Measurements from ENCODE around the gene IFIT2. TPM values are rescaled to one million over a fixed set of nuclear protein-coding genes. Genes with fewer than 3 reads are reported as not detected.
"Not testable (repeated sequence)": the region's sequence is repeated elsewhere in the genome, so short reads cannot be mapped to it uniquely, and the experiment has no call there.

The IFIT2 gene
- total RNA-seq, 6 experiments from 2014 or later = 8.7 to 14.1 (median 13.0) TPM

- Mint-ChIP-seq H3K4me3 (no peak overlapping the region), H3K27ac (peak overlapping the region; percentile 70), H3K9me3 (no peaks in the 10 kb centered on the region), H3K36me3 (ENCODE audit: low read depth) (no peaks in the 10 kb centered on the region; the same call in 1 of the 2 replicates), H3K27me3 (ENCODE audit: insufficient read depth) (peaks cover 1% of the 10 kb centered on the region; the same call in 1 of the 2 replicates), H3K4me1 (ENCODE audit: low read depth) (peaks cover 98% of the 10 kb centered on the region)
- DNase-seq = no peak
- TF ChIP-seq, protein P1, sequence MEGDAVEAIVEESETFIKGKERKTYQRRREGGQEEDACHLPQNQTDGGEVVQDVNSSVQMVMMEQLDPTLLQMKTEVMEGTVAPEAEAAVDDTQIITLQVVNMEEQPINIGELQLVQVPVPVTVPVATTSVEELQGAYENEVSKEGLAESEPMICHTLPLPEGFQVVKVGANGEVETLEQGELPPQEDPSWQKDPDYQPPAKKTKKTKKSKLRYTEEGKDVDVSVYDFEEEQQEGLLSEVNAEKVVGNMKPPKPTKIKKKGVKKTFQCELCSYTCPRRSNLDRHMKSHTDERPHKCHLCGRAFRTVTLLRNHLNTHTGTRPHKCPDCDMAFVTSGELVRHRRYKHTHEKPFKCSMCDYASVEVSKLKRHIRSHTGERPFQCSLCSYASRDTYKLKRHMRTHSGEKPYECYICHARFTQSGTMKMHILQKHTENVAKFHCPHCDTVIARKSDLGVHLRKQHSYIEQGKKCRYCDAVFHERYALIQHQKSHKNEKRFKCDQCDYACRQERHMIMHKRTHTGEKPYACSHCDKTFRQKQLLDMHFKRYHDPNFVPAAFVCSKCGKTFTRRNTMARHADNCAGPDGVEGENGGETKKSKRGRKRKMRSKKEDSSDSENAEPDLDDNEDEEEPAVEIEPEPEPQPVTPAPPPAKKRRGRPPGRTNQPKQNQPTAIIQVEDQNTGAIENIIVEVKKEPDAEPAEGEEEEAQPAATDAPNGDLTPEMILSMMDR (IDR thresholded peaks at IDR 0.05) = no peak
These were observed 22.4 kb upstream of the IFIT2 start for GRCh38 chr10:89279421-89279869.

GRCh38 chr10:89280508-89280907 lies 21.3 kb upstream of the IFIT2 start:
- H3K4me1 Mint-ChIP-seq (ENCODE audit: low read depth) = peaks cover 98% of the 10 kb centered on the region
- no peaks in the 10 kb centered on the region for H3K9me3 Mint-ChIP-seq
- peak overlapping the region; percentile 89 for H3K27ac Mint-ChIP-seq
- peak; percentile 43 for DNase-seq
- H3K36me3 Mint-ChIP-seq (ENCODE audit: low read depth) = peaks cover 6% of the 10 kb centered on the region
- TF ChIP-seq, protein P1 (IDR thresholded peaks at IDR 0.05) = no peak
- H3K4me3 Mint-ChIP-seq = peak overlapping the region; percentile 28; the same call in 1 of the 2 replicates
- H3K27me3 Mint-ChIP-seq (ENCODE audit: insufficient read depth) = peaks cover 1% of the 10 kb centered on the region; the same call in 1 of the 2 replicates

- peaks cover 99% of the 10 kb centered on the region for H3K4me1 Mint-ChIP-seq (ENCODE audit: low read depth)
- no peak for DNase-seq
- H3K27ac Mint-ChIP-seq = peak overlapping the region; percentile 89
- no peak overlapping the region for H3K4me3 Mint-ChIP-seq
- TF ChIP-seq, protein P1 (IDR thresholded peaks at IDR 0.05) = no peak
- H3K36me3 Mint-ChIP-seq (ENCODE audit: low read depth) = peaks cover 10% of the 10 kb centered on the region
- peaks cover 1% of the 10 kb centered on the region; the same call in 1 of the 2 replicates for H3K27me3 Mint-ChIP-seq (ENCODE audit: insufficient read depth)
- no peaks in the 10 kb centered on the region for H3K9me3 Mint-ChIP-seq
These were observed 20.0 kb upstream of the IFIT2 start for GRCh38 chr10:89281606-89282395.

DNA sequence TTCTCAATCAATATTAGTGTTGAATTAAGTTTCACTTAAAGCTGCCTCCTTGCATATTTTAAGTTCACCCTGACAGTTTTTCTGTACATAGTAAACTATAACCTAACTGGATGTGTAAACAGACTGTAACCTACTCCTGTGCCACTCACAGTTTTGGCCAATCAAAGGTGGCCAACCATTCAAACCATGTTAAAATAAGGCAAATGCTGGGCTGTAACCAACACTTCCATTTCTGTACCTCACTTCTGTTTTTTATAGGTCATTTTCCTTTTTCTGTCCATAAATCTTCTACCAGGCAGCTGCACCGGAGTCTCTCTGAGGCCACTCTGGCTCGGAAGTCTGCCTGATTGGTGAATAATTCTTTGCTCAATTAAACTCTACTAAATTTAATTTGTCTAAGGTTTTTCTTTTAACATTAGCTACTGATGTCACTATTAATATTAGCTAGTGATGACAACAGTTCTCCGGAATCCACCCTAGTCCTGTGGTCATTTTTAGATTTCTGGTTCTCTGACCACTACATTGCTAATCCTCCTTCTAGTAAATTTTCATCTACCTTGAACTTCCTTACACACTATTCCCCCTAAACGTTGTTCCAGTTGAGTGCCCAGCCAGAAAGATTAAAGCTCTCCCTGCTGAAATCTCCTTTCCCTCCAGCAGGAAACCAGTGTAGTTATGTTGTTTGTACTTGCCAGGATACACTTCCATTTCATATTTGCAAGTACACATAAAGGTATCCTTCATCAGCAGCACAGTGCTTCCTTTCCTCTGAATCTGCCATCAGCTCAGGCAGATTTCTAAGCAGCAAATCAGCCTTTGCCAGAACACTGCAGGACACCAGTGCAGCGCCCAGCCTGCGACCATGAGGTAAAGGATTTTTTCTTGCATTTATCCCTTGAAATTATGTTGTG lies 18.6 kb upstream of the IFIT2 start:
- TF ChIP-seq, protein P1 (IDR thresholded peaks at IDR 0.05) = peak; percentile 26; the same call in 1 of the 2 replicates
- Mint-ChIP-seq H3K9me3 (no peaks in the 10 kb centered on the region), H3K27me3 (ENCODE audit: insufficient read depth) (no peaks in the 10 kb centered on the region), H3K36me3 (ENCODE audit: low read depth) (peaks cover 10% of the 10 kb centered on the region), H3K27ac (peak overlapping the region; percentile 89), H3K4me3 (peak overlapping the region; percentile 69), H3K4me1 (ENCODE audit: low read depth) (peaks cover 84% of the 10 kb centered on the region)
- peak; percentile 83 for DNase-seq

DNA sequence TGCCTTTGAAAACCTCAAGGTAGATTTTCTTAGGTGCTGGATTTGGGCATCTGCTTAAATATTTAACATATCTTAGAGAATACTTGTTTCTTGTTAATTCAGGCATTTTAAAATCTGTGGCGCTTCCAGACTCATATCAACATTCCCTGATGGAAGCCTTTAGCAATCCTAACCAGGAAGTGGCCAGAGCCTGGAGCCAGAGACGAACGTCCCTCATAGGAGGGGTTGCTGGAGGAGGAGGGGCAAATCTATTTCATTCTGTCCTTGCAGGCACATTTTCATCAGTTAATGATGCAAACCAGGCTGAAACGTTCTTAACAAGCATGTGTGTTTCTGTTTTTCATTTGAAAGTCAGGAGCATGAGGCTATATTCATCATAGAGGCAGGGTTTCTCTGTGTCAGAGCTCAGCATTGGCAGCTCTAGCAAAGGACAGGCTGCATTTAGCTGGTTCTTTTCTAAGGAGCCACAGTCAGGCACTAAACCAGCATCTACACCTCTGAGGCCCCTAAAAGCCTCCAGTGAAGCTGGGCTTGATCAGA lies 17.8 kb upstream of the IFIT2 start:
- peak; percentile 88 for DNase-seq
- H3K4me1 Mint-ChIP-seq (ENCODE audit: low read depth) = peaks cover 77% of the 10 kb centered on the region
- TF ChIP-seq, protein P1 (IDR thresholded peaks at IDR 0.05) = no peak
- no peaks in the 10 kb centered on the region for H3K27me3 Mint-ChIP-seq (ENCODE audit: insufficient read depth)
- H3K9me3 Mint-ChIP-seq = no peaks in the 10 kb centered on the region
- H3K27ac Mint-ChIP-seq = peak overlapping the region; percentile 89
- peak overlapping the region; percentile 69 for H3K4me3 Mint-ChIP-seq
- peaks cover 10% of the 10 kb centered on the region for H3K36me3 Mint-ChIP-seq (ENCODE audit: low read depth)

- not testable (repeated sequence) for DNase-seq; H3K27me3 Mint-ChIP-seq (ENCODE audit: insufficient read depth); H3K9me3 Mint-ChIP-seq
- Mint-ChIP-seq H3K27ac (peak overlapping the region; percentile 89), H3K4me1 (ENCODE audit: low read depth) (peaks cover 70% of the 10 kb centered on the region), H3K4me3 (peak overlapping the region; percentile 69), H3K36me3 (ENCODE audit: low read depth) (peaks cover 10% of the 10 kb centered on the region)
These were observed 17.1 kb upstream of the IFIT2 start for GRCh38 chr10:89284711-89285110.

DNA sequence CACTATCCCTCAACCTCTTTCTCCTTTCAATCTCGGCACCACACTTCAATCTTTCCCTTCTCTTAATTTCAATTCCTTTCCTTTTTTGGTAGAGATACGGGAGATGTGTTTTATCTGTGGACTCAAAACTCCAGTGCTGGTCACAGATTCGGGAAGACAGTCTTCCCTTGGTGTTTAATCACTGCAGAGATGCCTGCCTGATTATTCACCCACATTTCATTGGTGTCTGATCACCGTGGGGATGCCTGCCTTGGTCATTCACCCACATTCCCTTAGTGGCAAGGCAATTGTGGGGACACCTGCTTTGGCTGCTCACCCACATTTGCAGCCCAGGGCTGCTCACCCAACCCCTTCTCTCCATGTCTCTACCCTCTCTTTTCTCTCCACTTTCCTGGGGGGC lies 16.5 kb upstream of the IFIT2 start:
- H3K36me3 Mint-ChIP-seq (ENCODE audit: low read depth) = peaks cover 10% of the 10 kb centered on the region
- DNase-seq = peak; percentile 78

More for the DNA sequence above, 16.5 kb upstream of the IFIT2 start:
- H3K9me3 Mint-ChIP-seq; H3K27me3 Mint-ChIP-seq (ENCODE audit: insufficient read depth): not testable (repeated sequence)
- H3K4me3 Mint-ChIP-seq = peak overlapping the region; percentile 69
- peak overlapping the region; percentile 89 for H3K27ac Mint-ChIP-seq
- peaks cover 64% of the 10 kb centered on the region for H3K4me1 Mint-ChIP-seq (ENCODE audit: low read depth)
